K562 (cell line): ENCODE results near the gene TMIGD2. TPM values are rescaled to one million over a fixed set of nuclear protein-coding genes. Genes with fewer than 3 reads are reported as not detected.

Experiments
- ATAC-seq: fragments of 200-7000 bp; cut with Tn5 transposase; 3 replicates; pipeline ENCODE4 v1.9.1; 2020; ENCODE audit warnings: moderate library complexity
- BruUV-seq: library from RNA; stranded (reverse); fragments of 400-500 nt; replicated peaks from 2 replicates; lab custom pipeline; 2021; lab: Mats Ljungman, UMichigan
- CTCF ChIA-PET: fragments of 300-600 bp; formaldehyde crosslinking; extraction: SDS; loops from one replicate; lab custom pipeline; 2021; ENCODE audit warnings: low intra/inter-chr PET ratio; lab: Yijun Ruan, JAX
- POLR2A ChIA-PET: fragments of 300-600, 350-650 bp; sonication (Branson Sonifier 250); formaldehyde crosslinking; extraction: SDS; loops from one replicate; lab custom pipeline; 2021; ENCODE audit warnings: antibody characterized with exemption, inconsistent platforms; lab: Yijun Ruan, JAX
- DNase-seq, 4 experiments: peaks; one replicate each; pipeline versions ENCODE4 v3.0.0 to v3.0.0-alpha.2; 2011 to 2018; ENCODE audit warnings: low spot score in 3 of 4, mixed read lengths in 3 of 4; ENCODE audit errors: extremely low read depth in 1 of 4
- FAIRE-seq: peaks from 2 replicates; lab custom pipeline; 2011; peaks lifted over from hg19 to GRCh38; lab: Jason Lieb, UNC
- H2AFZ ChIP-seq: 2 replicates; pipeline ENCODE4 v1.6.0; 2011; ENCODE audit warnings: low read depth, low read length, control low read depth, inconsistent platforms
- H3K27ac ChIP-seq: fragments of 200-600 bp; 3 replicates; pipeline ENCODE4 v1.8.0; 2011; ENCODE audit warnings: low read depth, mild to moderate bottlenecking, control low read depth, inconsistent platforms, low read length, moderate library complexity, mixed read lengths; ENCODE audit errors: extremely low read depth
- H3K27me3 ChIP-seq, 2 experiments: fragments of 300-600 bp in 1 of 2; 2 replicates in 1 of 2; 3 replicates in 1 of 2; pipeline versions ENCODE4 v1.6.0 to v1.8.0; 2011; ENCODE audit warnings: inconsistent platforms in 2 of 2, low read length in 2 of 2, mild to moderate bottlenecking in 1 of 2, mixed read lengths in 1 of 2, moderate library complexity in 1 of 2; ENCODE audit not compliant: control insufficient read depth in 2 of 2, insufficient read depth in 2 of 2
- H3K36me3 ChIP-seq: fragments of 300-600 bp; 3 replicates; pipeline ENCODE4 v1.8.0; 2011; ENCODE audit warnings: mild to moderate bottlenecking, low read length, inconsistent platforms; ENCODE audit not compliant: control insufficient read depth, insufficient read depth
- H3K4me1 ChIP-seq, 2 experiments: fragments of 200-600 bp in 1 of 2; replicated peaks in 1 of 2; 2 replicates in 1 of 2; 3 replicates in 1 of 2; pipeline versions ENCODE4 v1.5.1 to v1.8.0; 2011; ENCODE audit warnings: inconsistent platforms in 2 of 2, low read length in 2 of 2, mild to moderate bottlenecking in 1 of 2, mixed read lengths in 1 of 2, moderate library complexity in 1 of 2; ENCODE audit not compliant: control insufficient read depth in 2 of 2, insufficient read depth in 2 of 2
- H3K4me2 ChIP-seq: 2 replicates; pipeline ENCODE4 v1.6.1; 2011; ENCODE audit warnings: low read length, control low read depth, inconsistent platforms, mixed read lengths; ENCODE audit not compliant: insufficient read depth
- H3K4me3 ChIP-seq: fragments of 200-600 bp; sonication (generic), shearing (Covaris generic); 2 replicates; pipeline ENCODE4 v1.5.1; 2016; ENCODE audit warnings: control low read depth, inconsistent platforms
- H3K79me2 ChIP-seq: fragments of 200-600 bp; 3 replicates; pipeline ENCODE4 v1.8.0; 2011; ENCODE audit warnings: low read length, inconsistent platforms; ENCODE audit not compliant: control insufficient read depth, insufficient read depth
- H3K9ac ChIP-seq, 2 experiments: 2 replicates each; pipeline versions ENCODE4 v1.6.0 to v1.6.1; 2011; ENCODE audit warnings: low read depth in 2 of 2, low read length in 2 of 2, control low read depth in 1 of 2, inconsistent platforms in 1 of 2, mild to moderate bottlenecking in 1 of 2, mixed read lengths in 1 of 2; ENCODE audit not compliant: insufficient read depth in 1 of 2
- H3K9me1 ChIP-seq: one replicate; pipeline ENCODE4 v1.6.0; 2011; ENCODE audit warnings: inconsistent platforms, mild to moderate bottlenecking, low read length, moderate library complexity; ENCODE audit not compliant: control insufficient read depth, insufficient read depth
- H3K9me3 ChIP-seq: replicated peaks from 2 replicates; pipeline ENCODE4 v1.5.1; 2011; ENCODE audit warnings: low read depth, low read length, inconsistent platforms; ENCODE audit not compliant: control insufficient read depth, insufficient read depth
- H4K20me1 ChIP-seq: replicated peaks from 2 replicates; pipeline ENCODE4 v1.6.1; 2011; ENCODE audit warnings: low read length, inconsistent platforms, mixed read lengths; ENCODE audit not compliant: control insufficient read depth, insufficient read depth
- CTCF ChIP-seq, 3 experiments: IDR thresholded peaks in 2 of 3; conservative IDR thresholded peaks in 1 of 3; 2 replicates each; pipeline ENCODE4 v1.5.1; 2011 to 2012; ENCODE audit warnings: low read length in 3 of 3, mild to moderate bottlenecking in 3 of 3, control low read depth in 2 of 3, improper control_type of control experiment in 1 of 3, inconsistent platforms in 1 of 3, low read depth in 1 of 3, mixed read lengths in 1 of 3, moderate library complexity in 1 of 3; ENCODE audit not compliant: insufficient read depth in 2 of 3
- ESRRA ChIP-seq: fragments of 450-650 bp; IDR thresholded peaks from 2 replicates; pipeline ENCODE4 v1.6.1; 2014; ENCODE audit warnings: low read depth, mild to moderate bottlenecking, moderate library complexity, borderline replicate concordance
- LARP7 ChIP-seq: fragments of 450-650 bp; IDR thresholded peaks from 2 replicates; pipeline ENCODE4 v1.6.1; 2016
- RAD21 ChIP-seq, 2 experiments: fragments of 250-450 bp in 1 of 2; fragments of 450-650 bp in 1 of 2; sonication (Bioruptor Pico) in 1 of 2; formaldehyde crosslinking in 1 of 2; IDR thresholded peaks in 1 of 2; conservative IDR thresholded peaks in 1 of 2; 2 replicates each; pipeline versions ENCODE4 v1.4.0 to v1.8.0; 2020 to 2022; ENCODE audit warnings: mild to moderate bottlenecking in 2 of 2, moderate library complexity in 1 of 2
- RCOR1 ChIP-seq, 2 experiments: IDR thresholded peaks; 2 replicates each; pipeline ENCODE4 v1.6.1; 2012; ENCODE audit warnings: low read depth in 2 of 2, low read length in 2 of 2, borderline replicate concordance in 1 of 2, improper control_type of control experiment in 1 of 2
- SAFB ChIP-seq: fragments of 200-400 bp; formaldehyde crosslinking; IDR thresholded peaks from 2 replicates; pipeline ENCODE4 v1.6.1; 2017; ENCODE audit warnings: low read depth, low read length, borderline replicate concordance
- ZBTB33 ChIP-seq: sonication (generic); formaldehyde crosslinking; IDR thresholded peaks from 2 replicates; pipeline ENCODE4 v1.8.1; 2023; ENCODE audit warnings: mild to moderate bottlenecking, missing genetic modification reagents
- ZNF274 ChIP-seq: IDR thresholded peaks from 2 replicates; pipeline ENCODE4 v1.6.1; 2011; ENCODE audit warnings: low read depth, mild to moderate bottlenecking, low read length, moderate library complexity, borderline replicate concordance
- WGBS: fragments of 100-300 bp; shearing (Covaris generic); methylation state at CpG from one replicate; pipeline ENCODE4 v1.1.6; 2016; ENCODE audit warnings: low coverage, mixed read lengths; ENCODE audit not compliant: insufficient coverage; ENCODE audit errors: missing lambda C conversion rate; 5-methylcytosine and 5-hydroxymethylcytosine counted together
- in situ Hi-C: fragments of 300-500 bp; cut with MboI; formaldehyde crosslinking; loops from 4 replicates; pipeline ENCODE4 v1.15.0; 2018; ENCODE audit warnings: inconsistent platforms, mixed read lengths
- intact Hi-C: fragments of 100-400 bp; cut with micrococcal nuclease; formaldehyde crosslinking; loops from 2 replicates; pipeline ENCODE4 v1.14.2; 2022
- polyA plus RNA-seq, 8 experiments: library from polyadenylated mRNA; depleted of rRNA in 4 of 8; stranded (reverse) in 5 of 8; unstranded in 3 of 8; fragments of >200 nt; fragmentation: Nextera tagmentation in 2 of 8; fragmentation: Illumina TruSeq in 1 of 8; extraction: Ambion mirVana in 2 of 8; extraction: Trizol in 1 of 8; gene quantifications; 2 replicates each; pipeline versions ENCODE4 v1.2.1 to v1.2.3, GENCODE V29; 2011 to 2014; ENCODE audit warnings: inconsistent platforms in 1 of 8, missing spikeins in 1 of 8
- total RNA-seq, 7 experiments: library from RNA; depleted of rRNA in 6 of 7; stranded (reverse); fragments of >200 nt in 6 of 7; fragmentation: Illumina TruSeq in 2 of 7; extraction: Trizol in 2 of 7; gene quantifications; 2 replicates each; pipeline versions ENCODE4 v1.2.1 to v1.2.3, GENCODE V29; 2011 to 2021; ENCODE audit warnings: low replicate concordance in 1 of 7
- TF ChIP-seq, protein P1 (sequence below): sonication (generic); formaldehyde crosslinking; IDR thresholded peaks from 2 replicates; pipeline ENCODE4 v1.9.0; 2022; ENCODE audit warnings: mild to moderate bottlenecking, missing genetic modification reagents
- TF ChIP-seq, protein P2 (sequence below): sonication (generic); formaldehyde crosslinking; IDR thresholded peaks from 2 replicates; pipeline ENCODE4 v1.8.0; 2022; ENCODE audit warnings: missing genetic modification reagents, mild to moderate bottlenecking, moderate library complexity, borderline replicate concordance

Gene TMIGD2
- total and polyA plus RNA-seq, 9 of the 15 experiments (the other 6 are each of a cell fraction or from before 2014, with no cell fraction given) = not detected

GRCh38 chr19:4298810-4299550, 3.2 kb downstream of the TMIGD2 start (continued):
- TF ChIP-seq LARP7 (no peak), ZBTB33 (CRISPR knock-in tag) (no peak), ESRRA (peak; percentile 99)

- no peak for DNase-seq
- peak; percentile 74 for ATAC-seq
- TF ChIP-seq CTCF (IDR thresholded peaks at IDR 0.05 in 2 of 3, conservative IDR thresholded peaks at IDR 0.05 in 1 of 3; ENCODE audit: insufficient read depth in 2 of 3, low read depth in 1 of 3, low read length in 3 of 3) (peak in 2 of 3 experiments; percentile 19 to 41; a peak in 2 of 6 replicates), RCOR1 (IDR thresholded peaks at IDR 0.05; ENCODE audit: borderline replicate concordance in 1 of 2, low read depth in 2 of 2, low read length in 2 of 2) (peak in 1 of 2 experiments; percentile 46; a peak in 1 of 4 replicates), ZNF274 (no peak), SAFB (no peak), RAD21 (CRISPR knock-in tag; conservative IDR thresholded peaks at IDR 0.05 in 1 of 2, IDR thresholded peaks at IDR 0.05 in 1 of 2) (0 out of 4 replicates have a peak, but pooled peaks of 1 of the 2 experiments have one; percentile 4)
- TF ChIP-seq, protein P1, sequence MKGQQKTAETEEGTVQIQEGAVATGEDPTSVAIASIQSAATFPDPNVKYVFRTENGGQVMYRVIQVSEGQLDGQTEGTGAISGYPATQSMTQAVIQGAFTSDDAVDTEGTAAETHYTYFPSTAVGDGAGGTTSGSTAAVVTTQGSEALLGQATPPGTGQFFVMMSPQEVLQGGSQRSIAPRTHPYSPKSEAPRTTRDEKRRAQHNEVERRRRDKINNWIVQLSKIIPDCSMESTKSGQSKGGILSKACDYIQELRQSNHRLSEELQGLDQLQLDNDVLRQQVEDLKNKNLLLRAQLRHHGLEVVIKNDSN (CRISPR knock-in tag) = no peak
- TF ChIP-seq, protein P2, sequence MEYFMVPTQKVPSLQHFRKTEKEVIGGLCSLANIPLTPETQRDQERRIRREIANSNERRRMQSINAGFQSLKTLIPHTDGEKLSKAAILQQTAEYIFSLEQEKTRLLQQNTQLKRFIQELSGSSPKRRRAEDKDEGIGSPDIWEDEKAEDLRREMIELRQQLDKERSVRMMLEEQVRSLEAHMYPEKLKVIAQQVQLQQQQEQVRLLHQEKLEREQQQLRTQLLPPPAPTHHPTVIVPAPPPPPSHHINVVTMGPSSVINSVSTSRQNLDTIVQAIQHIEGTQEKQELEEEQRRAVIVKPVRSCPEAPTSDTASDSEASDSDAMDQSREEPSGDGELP (CRISPR knock-in tag) = peak; percentile 38; the same call in 1 of the 2 replicates
Observed at GRCh38 chr19:4297901-4298809, 4.0 kb downstream of the TMIGD2 start.

More at GRCh38 chr19:4297901-4298809, 4.0 kb downstream of the TMIGD2 start:
- no peak overlapping the region for H3K27ac ChIP-seq
- ChIA-PET POLR2A (interaction anchor here (1.0 kb wide), 1 partner anchor 20 kb away, joined by 3 read pairs; no protein-coding TSS in a partner anchor), CTCF (no interaction called here)
- no peaks in the 10 kb centered on the region for H3K9me1 ChIP-seq
- no peak overlapping the region for H2AFZ ChIP-seq
- 53% methylated on average over 27 of the region's 27 CpGs for WGBS
- H3K4me3 ChIP-seq = no peak overlapping the region
- H3K27me3 ChIP-seq = peaks cover 3 to 8% of the 10 kb centered on the region in 2 experiments; a peak in 2 of 5 replicates
- no peak overlapping the region for H3K4me2 ChIP-seq
- FAIRE-seq = no peak
- BruUV-seq = no TSS peak
- intact Hi-C loops = no loop called here
- H3K4me1 ChIP-seq = peaks cover 0 to 20% of the 10 kb centered on the region in 2 experiments; a peak in 3 of 5 replicates
- no peaks in the 10 kb centered on the region for H4K20me1 ChIP-seq
- H3K9me3 ChIP-seq = no peaks in the 10 kb centered on the region
- in situ Hi-C loops = no loop called here
- no peaks in the 10 kb centered on the region for H3K36me3 ChIP-seq
- H3K79me2 ChIP-seq = no peaks in the 10 kb centered on the region
- H3K9ac ChIP-seq = peak overlapping the region in 1 of 2 experiments; percentile 14; a peak in 1 of 4 replicates
